ENCODE results near the gene DUSP14. TPM values are rescaled to one million over a fixed set of nuclear protein-coding genes. Genes with fewer than 3 reads are reported as not detected.

Gene DUSP14
- total and polyA plus RNA-seq, 9 of the 15 experiments (the other 6 are each of a cell fraction or from before 2014, with no cell fraction given): 20.2 to 74.0 (median 31.8) TPM

DNA sequence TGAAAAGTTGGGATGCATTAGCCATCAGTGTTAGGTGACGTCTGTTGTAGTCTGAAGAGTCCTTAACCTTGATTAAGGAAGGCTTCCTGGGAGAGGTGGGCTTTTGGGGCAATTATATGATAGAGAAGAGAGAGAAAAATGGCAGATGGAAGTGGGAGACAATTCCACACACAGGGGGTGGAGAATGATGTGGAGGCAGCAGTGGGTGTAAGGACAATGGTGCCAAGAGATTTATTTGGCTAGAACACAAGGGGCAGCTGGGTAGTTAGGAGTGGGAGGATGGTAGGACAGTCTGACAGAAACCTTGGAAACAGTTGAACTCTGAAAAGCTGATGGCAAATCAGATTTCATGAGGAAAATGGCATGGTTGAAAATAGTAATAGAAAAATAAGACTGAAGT lies 10.7 kb upstream of the DUSP14 start:
- no peaks in the 10 kb centered on the region for H3K9me3 ChIP-seq (replicated peaks; ENCODE audit: control insufficient read depth, insufficient read depth, low read depth, low read length)
- ChIA-PET CTCF (ENCODE audit: low intra/inter-chr PET ratio) (no interaction called here), POLR2A (interaction anchor here (0.8 to 1.8 kb wide), 3 partner anchors 12 to 62 kb away, joined by 3 to 5 read pairs (median 5); no protein-coding TSS in a partner anchor)
- 71% methylated on average over 1 of the region's 1 CpG for WGBS (ENCODE audit: insufficient coverage, low coverage, missing lambda C conversion rate)
- no peaks in the 10 kb centered on the region for H3K27me3 ChIP-seq (ENCODE audit: control insufficient read depth in 2 of 2, insufficient read depth in 2 of 2, low read length in 2 of 2)
- no peak overlapping the region for H2AFZ ChIP-seq (ENCODE audit: low read depth, low read length)
- H4K20me1 ChIP-seq (replicated peaks; ENCODE audit: control insufficient read depth, insufficient read depth, low read length): no peaks in the 10 kb centered on the region
- peaks cover 0 to 12% of the 10 kb centered on the region in 2 experiments; a peak in 2 of 5 replicates for H3K4me1 ChIP-seq (replicated peaks in 1 of 2; ENCODE audit: control insufficient read depth in 2 of 2, insufficient read depth in 2 of 2, low read length in 2 of 2)
- in situ Hi-C loops (cut with MboI): no loop called here
- H3K79me2 ChIP-seq (ENCODE audit: control insufficient read depth, insufficient read depth, low read length): no peaks in the 10 kb centered on the region
- H3K9ac ChIP-seq (ENCODE audit: insufficient read depth in 1 of 2, low read depth in 2 of 2, low read length in 2 of 2): no peak overlapping the region
- H3K9me1 ChIP-seq (ENCODE audit: control insufficient read depth, insufficient read depth, low read length): no peaks in the 10 kb centered on the region
- H3K36me3 ChIP-seq (ENCODE audit: control insufficient read depth, insufficient read depth, low read length): peaks cover 41% of the 10 kb centered on the region
- no peak overlapping the region for H3K4me2 ChIP-seq (ENCODE audit: insufficient read depth, low read length)
- BruUV-seq (replicated peaks): no TSS peak
- DNase-seq (ENCODE audit: extremely low read depth in 1 of 4, low spot score in 3 of 4): no peak
- H3K4me3 ChIP-seq: no peak overlapping the region
- no peak for FAIRE-seq
- intact Hi-C loops (cut with micrococcal nuclease): no loop called here
- TF ChIP-seq RCOR1 (IDR thresholded peaks at IDR 0.05; ENCODE audit: borderline replicate concordance in 1 of 2, low read depth in 2 of 2, low read length in 2 of 2) (no peak), ZNF217 (CRISPR knock-in tag; IDR thresholded peaks at IDR 0.05) (no peak), FOXK1 (CRISPR knock-in tag; IDR thresholded peaks at IDR 0.05; ENCODE audit: borderline replicate concordance) (no peak), HDAC1 (IDR thresholded peaks at IDR 0.05) (no peak), BRCA1 (IDR thresholded peaks at IDR 0.05) (no peak), BRCA1 (CRISPR knock-in tag; IDR thresholded peaks at IDR 0.05) (no peak), ZNF75A (CRISPR knock-in tag; IDR thresholded peaks at IDR 0.05) (no peak), SRSF9 (IDR thresholded peaks at IDR 0.05; ENCODE audit: borderline replicate concordance, low read depth, low read length) (no peak)
- no peak overlapping the region for H3K27ac ChIP-seq (ENCODE audit: extremely low read depth, low read depth, low read length)
- no peak for ATAC-seq
